ENCODE results near the gene ACHE. TPM values are rescaled to one million over a fixed set of nuclear protein-coding genes. Genes with fewer than 3 reads are reported as not detected.
A peak's percentile ranks its signal among the peaks of the same experiment; 100 is the strongest.

The ACHE gene
- total RNA-seq, 1 donor from 2014 or later: not detected

DNA sequence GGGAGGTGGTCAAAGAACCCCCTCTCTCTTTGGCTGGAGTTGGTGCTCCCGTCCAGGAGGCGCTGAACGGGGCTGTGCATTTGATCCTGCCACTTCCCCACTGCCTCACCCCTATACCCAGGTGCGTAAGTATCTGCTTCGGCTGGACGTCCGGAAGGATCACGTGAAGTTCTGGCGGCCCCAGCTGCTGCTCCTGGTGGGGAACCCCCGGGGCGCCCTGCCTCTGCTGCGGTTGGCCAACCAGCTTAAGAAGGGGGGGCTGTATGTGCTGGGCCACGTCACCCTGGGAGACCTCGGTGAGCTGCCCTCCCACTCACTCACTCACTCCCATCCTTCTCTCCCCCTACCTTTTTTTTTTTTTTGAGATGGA, 34.1 kb downstream of the ACHE start:
- Histone ChIP-seq H3K4me3 (no peak overlapping the region), H3K79me2 (ENCODE audit: low read depth) (no peaks in the 10 kb centered on the region), H3K4me2 (no peak overlapping the region), H3F3A (ENCODE audit: low read depth) (peaks cover 10% of the 10 kb centered on the region), H3K27me3 (no peaks in the 10 kb centered on the region), H2AFZ (replicated peaks) (no peak overlapping the region), H3K27ac (no peak overlapping the region), H3K4me1 (peaks cover 6% of the 10 kb centered on the region), H4K20me1 (ENCODE audit: low read depth) (no peaks in the 10 kb centered on the region), H3K9ac (no peak overlapping the region), H3K36me3 (no peaks in the 10 kb centered on the region), H3K9me3 (ENCODE audit: low read depth) (no peaks in the 10 kb centered on the region)
- DNase-seq (ENCODE audit: low spot score): no peak
- peaks cover 7% of the 10 kb centered on the region for H3K36me3 Mint-ChIP-seq
- H3K27me3 Mint-ChIP-seq (ENCODE audit: insufficient read depth, low read depth): no peaks in the 10 kb centered on the region
- TF ChIP-seq EZH2 (IDR thresholded peaks at IDR 0.05) (no peak), EZH2phosphoT487 (IDR thresholded peaks at IDR 0.05) (no peak)
- TF ChIP-seq, protein P1, sequence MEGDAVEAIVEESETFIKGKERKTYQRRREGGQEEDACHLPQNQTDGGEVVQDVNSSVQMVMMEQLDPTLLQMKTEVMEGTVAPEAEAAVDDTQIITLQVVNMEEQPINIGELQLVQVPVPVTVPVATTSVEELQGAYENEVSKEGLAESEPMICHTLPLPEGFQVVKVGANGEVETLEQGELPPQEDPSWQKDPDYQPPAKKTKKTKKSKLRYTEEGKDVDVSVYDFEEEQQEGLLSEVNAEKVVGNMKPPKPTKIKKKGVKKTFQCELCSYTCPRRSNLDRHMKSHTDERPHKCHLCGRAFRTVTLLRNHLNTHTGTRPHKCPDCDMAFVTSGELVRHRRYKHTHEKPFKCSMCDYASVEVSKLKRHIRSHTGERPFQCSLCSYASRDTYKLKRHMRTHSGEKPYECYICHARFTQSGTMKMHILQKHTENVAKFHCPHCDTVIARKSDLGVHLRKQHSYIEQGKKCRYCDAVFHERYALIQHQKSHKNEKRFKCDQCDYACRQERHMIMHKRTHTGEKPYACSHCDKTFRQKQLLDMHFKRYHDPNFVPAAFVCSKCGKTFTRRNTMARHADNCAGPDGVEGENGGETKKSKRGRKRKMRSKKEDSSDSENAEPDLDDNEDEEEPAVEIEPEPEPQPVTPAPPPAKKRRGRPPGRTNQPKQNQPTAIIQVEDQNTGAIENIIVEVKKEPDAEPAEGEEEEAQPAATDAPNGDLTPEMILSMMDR (IDR thresholded peaks at IDR 0.05): no peak
- H3K4me1 Mint-ChIP-seq: peaks cover 3% of the 10 kb centered on the region
- no peak overlapping the region for H3K27ac Mint-ChIP-seq
- H3K9me3 Mint-ChIP-seq: no peaks in the 10 kb centered on the region
- no peak overlapping the region for H3K4me3 Mint-ChIP-seq

DNA sequence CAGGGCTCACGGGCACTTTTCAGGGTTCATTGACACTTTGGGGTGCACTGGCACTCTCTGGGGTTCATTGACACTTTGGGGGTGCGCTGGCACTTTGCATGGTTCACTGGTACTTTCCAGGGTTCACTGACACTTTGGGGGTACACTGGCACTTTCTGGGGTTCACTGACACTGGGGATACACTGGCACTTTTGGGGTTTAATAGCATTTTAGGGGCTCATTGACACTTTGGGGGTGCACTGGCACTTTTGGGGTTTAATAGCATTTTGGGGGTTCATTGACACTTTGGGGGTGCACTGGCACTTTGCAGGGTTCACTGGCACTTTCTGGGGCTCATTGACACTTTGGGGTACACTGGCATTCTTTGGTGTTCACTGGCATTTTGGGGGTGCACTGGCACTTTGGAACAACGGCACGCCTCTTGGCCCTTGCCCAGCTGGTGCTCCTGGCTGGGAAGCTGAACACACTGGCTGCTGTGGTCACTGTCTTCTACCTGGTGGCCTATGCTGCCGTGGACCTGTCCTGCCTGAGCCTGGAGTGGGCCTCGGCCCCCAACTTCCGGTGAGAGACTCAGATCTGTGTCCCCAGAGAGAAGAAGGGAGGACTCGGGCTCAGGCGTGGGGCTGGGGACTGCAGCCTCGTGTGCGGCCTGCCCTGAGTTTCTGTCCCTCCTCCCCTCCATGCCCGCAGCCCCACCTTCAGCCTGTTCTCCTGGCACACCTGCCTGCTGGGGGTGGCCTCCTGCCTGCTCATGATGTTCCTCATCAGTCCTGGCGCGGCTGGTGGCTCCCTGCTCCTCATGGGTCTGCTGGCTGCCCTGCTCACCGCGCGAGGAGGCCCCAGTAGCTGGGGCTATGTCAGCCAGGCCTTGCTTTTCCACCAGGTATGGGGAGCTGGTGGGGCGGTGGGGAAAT, 34.7 kb downstream of the ACHE start:
- H3K36me3 ChIP-seq: no peaks in the 10 kb centered on the region

GRCh38 chr7:100859856-100860255, 35.8 kb downstream of the ACHE start:
- no peak for TF ChIP-seq EZH2 (IDR thresholded peaks at IDR 0.05)
- TF ChIP-seq, protein P1 (IDR thresholded peaks at IDR 0.05): no peak
- TF ChIP-seq EZH2phosphoT487 (IDR thresholded peaks at IDR 0.05): no peak
- Histone ChIP-seq H3K9me3 (ENCODE audit: low read depth) (no peaks in the 10 kb centered on the region), H4K20me1 (ENCODE audit: low read depth) (no peaks in the 10 kb centered on the region), H3K27ac (no peak overlapping the region), H3K4me1 (peaks cover 4% of the 10 kb centered on the region), H3K79me2 (ENCODE audit: low read depth) (peaks cover 9% of the 10 kb centered on the region), H3K27me3 (no peaks in the 10 kb centered on the region), H2AFZ (replicated peaks) (no peak overlapping the region), H3K36me3 (no peaks in the 10 kb centered on the region), H3K9ac (no peak overlapping the region), H3K4me3 (no peak overlapping the region), H3K4me2 (no peak overlapping the region), H3F3A (ENCODE audit: low read depth) (peaks cover 1% of the 10 kb centered on the region)
- peaks cover 7% of the 10 kb centered on the region for H3K36me3 Mint-ChIP-seq
- peaks cover 2% of the 10 kb centered on the region for H3K27me3 Mint-ChIP-seq (ENCODE audit: insufficient read depth, low read depth)
- H3K9me3 Mint-ChIP-seq: no peaks in the 10 kb centered on the region
- peak overlapping the region; percentile 65 for H3K27ac Mint-ChIP-seq
- DNase-seq (ENCODE audit: low spot score): no peak
- no peaks in the 10 kb centered on the region for H3K4me1 Mint-ChIP-seq
- no peak overlapping the region for H3K4me3 Mint-ChIP-seq

More for the DNA sequence above, 34.7 kb downstream of the ACHE start:
- no peak for DNase-seq (ENCODE audit: low spot score)
- Histone ChIP-seq H3K79me2 (ENCODE audit: low read depth) (peaks cover under 1% of the 10 kb centered on the region), H4K20me1 (ENCODE audit: low read depth) (no peaks in the 10 kb centered on the region), H3K27me3 (no peaks in the 10 kb centered on the region), H3K9ac (no peak overlapping the region), H3K27ac (no peak overlapping the region), H3K4me3 (no peak overlapping the region), H3F3A (ENCODE audit: low read depth) (peaks cover 10% of the 10 kb centered on the region), H3K9me3 (ENCODE audit: low read depth) (no peaks in the 10 kb centered on the region), H2AFZ (replicated peaks) (no peak overlapping the region), H3K4me1 (peaks cover 4% of the 10 kb centered on the region), H3K4me2 (no peak overlapping the region)
- H3K4me1 Mint-ChIP-seq: no peaks in the 10 kb centered on the region
- no peak for TF ChIP-seq EZH2 (IDR thresholded peaks at IDR 0.05)
- no peak for TF ChIP-seq EZH2phosphoT487 (IDR thresholded peaks at IDR 0.05)
- TF ChIP-seq, protein P1 (IDR thresholded peaks at IDR 0.05): no peak
- no peaks in the 10 kb centered on the region for H3K27me3 Mint-ChIP-seq (ENCODE audit: insufficient read depth, low read depth)
- H3K36me3 Mint-ChIP-seq: peaks cover 7% of the 10 kb centered on the region
- no peak overlapping the region for H3K4me3 Mint-ChIP-seq
- no peak overlapping the region for H3K27ac Mint-ChIP-seq
- H3K9me3 Mint-ChIP-seq: no peaks in the 10 kb centered on the region
